ENCODE measurements around the gene CCDC34. TPM values are rescaled to one million over a fixed set of nuclear protein-coding genes. Genes with fewer than 3 reads are reported as not detected.

CCDC34 gene
- total and polyA plus RNA-seq, 2 experiments from 2014 or later, result 10.1 to 56.0 TPM

GRCh38 chr11:27409742-27410141, 46.7 kb upstream of the CCDC34 start (continued):
- TF ChIP-seq CTCF (conservative IDR thresholded peaks at IDR 0.05; ENCODE audit: low read depth in 2 of 2) (no peak), EZH2phosphoT487 (IDR thresholded peaks at IDR 0.05; ENCODE audit: unreplicated experiment) (no peak), CREB1 (CRISPR knock-in tag; IDR thresholded peaks at IDR 0.05; ENCODE audit: low read depth) (no peak)

- Histone ChIP-seq H2AFZ (no peak overlapping the region), H3K4me2 (no peak overlapping the region), H3K36me3 (ENCODE audit: insufficient read depth) (no peaks in the 10 kb centered on the region), H3K27me3 (ENCODE audit: insufficient read depth) (no peaks in the 10 kb centered on the region), H3K27ac (ENCODE audit: low read depth) (no peak overlapping the region), H3F3A (replicated peaks; ENCODE audit: low read depth) (no peaks in the 10 kb centered on the region), H3K4me3 (no peak overlapping the region), H4K20me1 (replicated peaks; ENCODE audit: insufficient read depth) (peaks cover 2% of the 10 kb centered on the region), H3K79me2 (replicated peaks; ENCODE audit: insufficient read depth) (peaks cover 62% of the 10 kb centered on the region), H3K9me2 (ENCODE audit: insufficient read depth) (no peaks in the 10 kb centered on the region), H3K4me1 (ENCODE audit: insufficient read depth) (no peaks in the 10 kb centered on the region)
- Mint-ChIP-seq H3K36me3 (ENCODE audit: low read depth) (no peaks in the 10 kb centered on the region), H3K27me3 (ENCODE audit: insufficient read depth, low read depth, poor library complexity) (no peaks in the 10 kb centered on the region), H3K4me3 (no peak overlapping the region), H3K4me1 (peaks cover 15% of the 10 kb centered on the region; the same call in 2 of the 3 replicates), H3K27ac (no peak overlapping the region), H3K9me3 (no peaks in the 10 kb centered on the region)
- DNase-seq (ENCODE audit: low spot score), result no peak
- TF ChIP-seq ZNF114 (CRISPR knock-in tag; IDR thresholded peaks at IDR 0.05) (no peak), EZH2 (IDR thresholded peaks at IDR 0.05; ENCODE audit: low read depth, unreplicated experiment) (no peak), ETS1 (IDR thresholded peaks at IDR 0.05) (no peak)
- ATAC-seq, result no peak
These were observed 46.0 kb upstream of the CCDC34 start for GRCh38 chr11:27409049-27409448.

GRCh38 chr11:27408246-27408800, 45.3 kb upstream of the CCDC34 start:
- no peak for ATAC-seq
- H3F3A ChIP-seq (replicated peaks; ENCODE audit: low read depth), result no peaks in the 10 kb centered on the region
- H3K79me2 ChIP-seq (replicated peaks; ENCODE audit: insufficient read depth), result peaks cover 57% of the 10 kb centered on the region
- no peak overlapping the region for H3K4me3 ChIP-seq
- no peak overlapping the region for H2AFZ ChIP-seq
- Mint-ChIP-seq H3K4me3 (no peak overlapping the region), H3K9me3 (no peaks in the 10 kb centered on the region), H3K27me3 (ENCODE audit: insufficient read depth, low read depth, poor library complexity) (no peaks in the 10 kb centered on the region), H3K36me3 (ENCODE audit: low read depth) (no peaks in the 10 kb centered on the region), H3K27ac (no peak overlapping the region), H3K4me1 (peaks cover 8% of the 10 kb centered on the region; the same call in 2 of the 3 replicates)
- no peaks in the 10 kb centered on the region; the same call in 1 of the 2 replicates for H4K20me1 ChIP-seq (replicated peaks; ENCODE audit: insufficient read depth)
- H3K4me1 ChIP-seq (ENCODE audit: insufficient read depth), result no peaks in the 10 kb centered on the region
- H3K4me2 ChIP-seq, result no peak overlapping the region
- H3K9me2 ChIP-seq (ENCODE audit: insufficient read depth), result no peaks in the 10 kb centered on the region
- H3K27me3 ChIP-seq (ENCODE audit: insufficient read depth), result no peaks in the 10 kb centered on the region
- DNase-seq (ENCODE audit: low spot score), result no peak
- H3K27ac ChIP-seq (ENCODE audit: low read depth), result no peak overlapping the region
- H3K36me3 ChIP-seq (ENCODE audit: insufficient read depth), result no peaks in the 10 kb centered on the region
- TF ChIP-seq STAT1 (IDR thresholded peaks at IDR 0.05; ENCODE audit: unreplicated experiment) (no peak), ZNF331 (CRISPR knock-in tag; IDR thresholded peaks at IDR 0.05; ENCODE audit: low read depth) (no peak), REST (IDR thresholded peaks at IDR 0.05; ENCODE audit: unreplicated experiment) (no peak), EZH2 (IDR thresholded peaks at IDR 0.05; ENCODE audit: low read depth, unreplicated experiment) (no peak), JUNB (IDR thresholded peaks at IDR 0.05; ENCODE audit: unreplicated experiment) (no peak), CTCF (conservative IDR thresholded peaks at IDR 0.05; ENCODE audit: low read depth in 2 of 2) (no peak), ZNF114 (CRISPR knock-in tag; IDR thresholded peaks at IDR 0.05) (no peak), EZH2phosphoT487 (IDR thresholded peaks at IDR 0.05; ENCODE audit: unreplicated experiment) (no peak), NANOG (IDR thresholded peaks at IDR 0.05; ENCODE audit: borderline replicate concordance) (no peak), CREB1 (CRISPR knock-in tag; IDR thresholded peaks at IDR 0.05; ENCODE audit: low read depth) (no peak), ETS1 (IDR thresholded peaks at IDR 0.05) (no peak), POLR2AphosphoS5 (IDR thresholded peaks at IDR 0.05; ENCODE audit: low read depth) (no peak)

Measured in GM23338 (cell line).